GM13976 (cell line): ENCODE results near the gene BPI.

Experiments used
- DNase-seq: peaks from one replicate; pipeline ENCODE4 v3.0.0; 2012; ENCODE audit warnings: low spot score
- CTCF ChIP-seq: IDR thresholded peaks from 2 replicates; pipeline ENCODE4 v1.5.1; 2012; ENCODE audit warnings: borderline replicate concordance, mild to moderate bottlenecking; ENCODE audit not compliant: insufficient read depth; ENCODE audit errors: extremely low read depth, missing control alignments, control extremely low read depth
- in situ Hi-C: fragments of 300-500 bp; cut with MboI; formaldehyde crosslinking; loops from one replicate; pipeline ENCODE4 v1.12.0; 2022; ENCODE audit warnings: low sequenced_read_pairs, mixed read lengths, inconsistent platforms; ENCODE audit not compliant: unreplicated experiment

Gene BPI

GRCh38 chr20:38294076-38294591 is 9.8 kb upstream of the BPI start:
- no peak for DNase-seq
- in situ Hi-C loops, result no loop called here
- no peak for TF ChIP-seq CTCF

GRCh38 chr20:38295811-38296210 is 8.1 kb upstream of the BPI start:
- no peak for DNase-seq
- in situ Hi-C loops, result no loop called here
- no peak for TF ChIP-seq CTCF

GRCh38 chr20:38296433-38296832 is 7.5 kb upstream of the BPI start:
- no peak for DNase-seq
- TF ChIP-seq CTCF, result no peak
- in situ Hi-C loops, result no loop called here

GRCh38 chr20:38297916-38298674 is 5.9 kb upstream of the BPI start:
- no peak for DNase-seq
- in situ Hi-C loops, result no loop called here
- TF ChIP-seq CTCF, result no peak

- no peak for TF ChIP-seq CTCF
- DNase-seq, result no peak
- in situ Hi-C loops, result no loop called here
Measured at GRCh38 chr20:38298768-38299288, 5.1 kb upstream of the BPI start.

- in situ Hi-C loops, result no loop called here
Measured at GRCh38 chr20:38299963-38300362, 4.0 kb upstream of the BPI start.

More at GRCh38 chr20:38299963-38300362, 4.0 kb upstream of the BPI start:
- TF ChIP-seq CTCF, result no peak
- DNase-seq, result no peak
